Erythroblast (primary cell): ENCODE measurements around the gene CS.

Experiments
- GATA1 ChIP-seq: IDR thresholded peaks from 2 replicates; pipeline ENCODE4 v1.6.1; 2011; ENCODE audit warnings: low read depth, mild to moderate bottlenecking, control low read depth, low read length, moderate library complexity
- POLR2A ChIP-seq: IDR thresholded peaks from 2 replicates; pipeline ENCODE4 v1.6.1; 2011; ENCODE audit warnings: mild to moderate bottlenecking, low read length

- TF ChIP-seq POLR2A (no peak), GATA1 (no peak)
Measured at GRCh38 chr12:56332512-56333196, 32.5 kb upstream of the CS start.
